SK-N-SH treated with all-trans-retinoic acid at 6 μM for 48 hours (cell line): ENCODE results near the gene FGF11.

Source experiments
- ARNTL ChIP-seq: fragments of 450-650 bp; formaldehyde crosslinking; IDR thresholded peaks from 2 replicates; pipeline ENCODE4 v1.5.0; 2020; ENCODE audit warnings: low read depth, mild to moderate bottlenecking, moderate library complexity, borderline replicate concordance
- RARB ChIP-seq: fragments of 250-450 bp; sonication (Bioruptor Pico); IDR thresholded peaks from 2 replicates; pipeline ENCODE4 v1.8.0; 2021; ENCODE audit warnings: mild to moderate bottlenecking, moderate library complexity

GRCh38 chr17:7428557-7428956 lies 10.8 kb upstream of the FGF11 start, which contains the start of gene SPEM3:
- no peak for TF ChIP-seq ARNTL (CRISPR knock-in tag)
- no peak for TF ChIP-seq RARB (CRISPR knock-in tag)
